RCC 7860 (cell line): ENCODE measurements around the gene SLC26A11.

Source experiments
- DNase-seq: peaks from one replicate; pipeline ENCODE4 v3.0.0-alpha.2; 2015; ENCODE audit warnings: low spot score
- FAIRE-seq: peaks from 2 replicates; lab custom pipeline; 2012; peaks lifted over from hg19 to GRCh38; lab: Jason Lieb, UNC

Gene SLC26A11

GRCh38 chr17:80220054-80220735 is at the start of gene SLC26A11, which contains the start of gene SGSH:
SLC26A11 (plus strand) TSS chr17:80220427; CDS start chr17:80221561, 1,134 bp downstream.
SGSH (minus strand) TSS chr17:80220333; CDS start chr17:80220313, 20 bp downstream.
- no peak for FAIRE-seq
- DNase-seq, result no peak

DNA sequence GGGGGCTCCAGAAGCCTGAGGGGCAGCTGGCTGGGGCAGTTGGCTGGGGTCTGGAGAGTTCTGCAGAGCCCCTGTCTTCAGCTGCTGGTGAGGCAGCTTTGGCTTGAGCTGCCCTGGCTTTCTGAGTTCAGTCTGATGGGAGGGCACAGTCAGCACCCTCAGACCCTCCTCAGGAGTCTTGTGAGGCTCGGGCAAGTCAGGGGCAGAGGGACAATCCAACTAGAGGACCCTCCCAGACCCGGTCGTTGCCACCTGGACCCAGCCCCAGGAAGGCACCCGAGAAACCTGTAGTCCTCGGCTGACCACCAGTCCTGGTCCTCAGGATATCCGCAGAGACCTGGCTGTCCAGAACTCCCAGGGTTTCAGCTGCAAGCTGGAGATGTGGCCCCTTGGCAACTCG is 48.5 kb upstream of the SLC26A11 start:
- FAIRE-seq (no peak), DNase-seq (no peak)

- no peak for DNase-seq
- no peak for FAIRE-seq
Observed at GRCh38 chr17:80173126-80173525, 47.1 kb upstream of the SLC26A11 start.

GRCh38 chr17:80173916-80174315 is 46.3 kb upstream of the SLC26A11 start:
- no peak for DNase-seq
- no peak for FAIRE-seq

- DNase-seq (no peak), FAIRE-seq (no peak)
Observed at GRCh38 chr17:80176757-80177156, 43.5 kb upstream of the SLC26A11 start.

DNA sequence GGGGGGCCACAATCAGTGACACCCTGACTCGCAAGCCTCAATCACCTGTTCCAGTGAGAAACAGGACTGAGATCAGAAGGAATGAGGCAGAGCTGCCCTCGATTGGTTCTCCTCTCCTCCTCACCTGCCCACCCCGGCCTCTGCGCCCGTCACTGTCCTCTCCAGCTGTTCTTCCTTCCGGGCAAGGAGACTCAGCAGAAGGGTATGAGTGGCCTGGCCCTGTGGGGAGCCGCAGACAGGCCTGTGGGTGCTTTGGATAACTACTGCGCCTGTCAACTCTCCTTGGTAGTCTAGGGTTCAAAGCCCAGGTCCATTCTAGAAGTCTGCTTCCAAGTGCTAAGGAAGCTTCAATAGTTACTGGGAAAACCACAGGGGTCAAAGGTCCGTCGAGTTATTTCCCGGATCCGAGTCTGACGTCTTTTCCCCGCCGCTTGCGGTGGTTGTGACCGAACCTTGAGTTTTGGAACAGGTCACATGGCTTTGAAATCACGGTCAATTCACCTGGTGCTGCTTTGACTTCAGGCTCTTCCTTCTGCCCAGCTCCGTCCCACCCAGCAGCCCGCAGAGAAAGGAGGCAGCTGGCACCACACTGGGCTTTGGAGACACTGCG is 42.1 kb upstream of the SLC26A11 start:
- DNase-seq (no peak), FAIRE-seq (no peak)

- DNase-seq (no peak), FAIRE-seq (no peak)
Observed at GRCh38 chr17:80180192-80180591, 40.0 kb upstream of the SLC26A11 start.

- no peak for FAIRE-seq
- DNase-seq, result no peak
Observed at GRCh38 chr17:80181431-80181830, 38.8 kb upstream of the SLC26A11 start.

DNA sequence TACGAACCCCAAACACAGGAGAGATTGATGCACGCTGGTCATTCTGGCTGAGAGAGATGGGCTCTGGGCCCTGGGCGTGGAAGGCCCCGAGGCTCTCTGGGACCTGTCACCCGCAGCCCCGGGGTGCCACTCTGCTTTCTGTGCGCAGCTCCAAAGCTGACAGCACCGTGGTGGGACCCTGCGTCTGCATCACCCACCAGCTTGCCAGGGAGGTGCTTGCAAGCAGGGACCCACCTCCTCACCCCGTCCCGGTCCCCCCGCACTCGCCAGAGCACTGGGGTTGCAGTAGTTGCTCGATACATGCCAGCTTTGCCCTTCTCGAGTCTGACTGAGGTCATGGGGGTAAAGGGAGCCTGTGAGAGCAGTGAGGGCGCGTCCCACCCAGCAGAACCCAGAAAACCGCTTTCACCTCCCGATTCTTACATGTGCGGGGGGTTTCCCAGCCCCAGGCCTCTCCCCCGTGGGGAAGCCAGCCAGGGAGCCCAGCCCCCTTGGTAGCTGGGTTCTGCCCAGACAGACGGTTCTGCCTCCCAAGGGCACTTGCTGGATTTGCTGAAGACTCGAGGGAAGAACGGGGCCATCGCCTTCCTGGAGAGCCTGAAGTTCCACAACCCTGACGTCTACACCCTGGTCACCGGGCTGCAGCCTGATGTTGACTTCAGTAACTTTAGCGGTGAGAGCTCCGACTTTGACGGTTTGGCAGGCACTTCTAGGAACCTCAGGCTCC is 37.9 kb upstream of the SLC26A11 start:
- FAIRE-seq (no peak), DNase-seq (no peak)

DNA sequence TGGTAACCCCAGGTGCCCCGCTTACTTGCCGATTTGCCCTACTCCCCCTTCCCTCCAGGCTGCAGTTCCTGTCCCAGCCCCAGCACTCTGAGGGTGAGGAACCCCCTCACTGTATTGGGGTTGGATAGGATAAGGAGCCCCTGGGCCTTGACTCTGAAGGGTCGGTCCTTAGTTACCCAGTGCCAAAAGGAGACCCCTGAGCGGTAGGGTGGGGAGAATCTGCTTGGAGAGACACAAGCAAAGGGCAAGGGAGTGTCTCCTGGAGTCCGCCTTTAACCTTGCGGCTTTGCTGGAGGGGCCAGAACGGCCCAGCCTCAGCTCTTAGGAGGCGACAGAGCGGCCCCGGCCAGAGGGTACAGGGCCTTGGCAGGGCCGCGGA is 37.4 kb upstream of the SLC26A11 start:
- no peak for FAIRE-seq

GRCh38 chr17:80183581-80184422 is 36.4 kb upstream of the SLC26A11 start:
- DNase-seq, result no peak
- no peak for FAIRE-seq

More for the DNA sequence above, 37.4 kb upstream of the SLC26A11 start:
- DNase-seq, result no peak

DNA sequence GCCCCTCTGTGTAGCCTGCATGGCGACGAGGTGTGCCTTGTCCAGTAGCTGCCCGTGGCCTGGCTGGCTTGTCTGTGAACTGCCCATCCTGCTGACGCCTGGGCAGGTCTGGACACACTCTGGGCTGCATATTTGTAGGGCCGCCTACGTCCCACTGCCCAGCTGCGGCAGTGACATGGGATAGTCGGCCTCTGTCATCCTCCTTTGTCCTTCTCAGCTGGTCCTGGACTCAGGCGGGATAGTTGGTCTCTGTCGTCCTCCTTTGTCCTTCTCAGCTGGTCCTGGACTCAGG is 35.9 kb upstream of the SLC26A11 start:
- DNase-seq (no peak), FAIRE-seq (no peak)

DNA sequence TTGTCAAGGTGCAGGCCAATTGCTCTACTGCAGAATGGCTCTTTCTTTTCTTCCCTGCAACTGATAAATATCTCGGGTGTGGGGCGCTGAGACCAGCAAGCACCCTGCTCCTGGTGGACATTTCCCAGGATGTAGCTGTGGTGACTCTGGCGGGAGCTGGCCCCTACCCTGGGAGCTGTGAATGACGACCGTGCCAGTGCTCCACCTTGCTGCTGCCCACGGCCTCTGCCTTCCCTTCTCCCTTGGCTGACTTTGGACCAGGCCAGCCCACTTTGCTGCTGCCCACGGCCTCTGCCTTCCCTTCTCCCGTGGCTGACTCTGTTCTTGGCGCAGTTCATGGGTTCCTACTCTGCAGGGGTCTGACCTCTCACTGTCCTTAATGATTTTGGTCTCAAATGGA is 34.3 kb upstream of the SLC26A11 start:
- DNase-seq (no peak), FAIRE-seq (no peak)

DNA sequence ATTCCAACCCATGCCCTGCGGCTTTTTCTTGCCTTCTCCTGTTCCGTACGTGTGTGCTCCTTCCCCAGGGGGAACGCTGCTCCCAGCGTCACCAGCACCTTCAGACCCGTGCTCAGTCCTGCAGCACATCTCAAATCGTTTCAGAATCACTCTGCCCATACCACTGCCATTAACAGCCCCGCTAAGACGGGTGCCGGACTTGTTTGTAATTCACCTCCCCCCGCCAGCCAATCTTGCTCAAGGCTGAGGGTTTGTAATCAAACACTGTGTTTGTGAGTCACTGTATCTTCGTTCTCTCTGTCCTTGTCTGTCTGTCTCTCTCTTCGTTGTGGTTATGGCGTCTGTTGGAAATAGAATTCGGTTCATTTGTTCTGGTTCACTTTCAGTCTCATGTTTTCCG is 33.1 kb upstream of the SLC26A11 start:
- FAIRE-seq (peak; percentile 14), DNase-seq (peak; percentile 16)

DNA sequence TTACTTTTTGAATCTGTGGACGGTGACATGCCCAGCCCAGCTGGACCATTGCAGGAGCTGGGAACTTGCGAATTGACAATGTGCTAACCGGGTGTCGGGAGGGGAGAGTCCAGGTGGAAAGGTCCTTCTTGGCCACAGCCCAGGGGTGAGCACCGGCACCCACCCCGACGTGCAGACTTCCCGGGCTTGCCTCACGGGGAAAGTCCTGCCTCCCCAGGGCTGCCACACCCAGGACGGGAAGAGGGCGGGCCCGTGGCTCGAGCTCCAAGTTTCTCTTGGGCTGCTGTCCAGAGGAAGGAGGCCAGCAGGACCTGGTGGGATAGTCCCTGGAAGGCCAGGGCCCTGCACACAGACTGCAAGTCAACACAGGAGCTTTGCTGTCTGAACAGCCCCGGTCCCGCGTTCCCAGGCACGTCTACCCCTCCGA is 32.7 kb upstream of the SLC26A11 start:
- no peak for DNase-seq

DNA sequence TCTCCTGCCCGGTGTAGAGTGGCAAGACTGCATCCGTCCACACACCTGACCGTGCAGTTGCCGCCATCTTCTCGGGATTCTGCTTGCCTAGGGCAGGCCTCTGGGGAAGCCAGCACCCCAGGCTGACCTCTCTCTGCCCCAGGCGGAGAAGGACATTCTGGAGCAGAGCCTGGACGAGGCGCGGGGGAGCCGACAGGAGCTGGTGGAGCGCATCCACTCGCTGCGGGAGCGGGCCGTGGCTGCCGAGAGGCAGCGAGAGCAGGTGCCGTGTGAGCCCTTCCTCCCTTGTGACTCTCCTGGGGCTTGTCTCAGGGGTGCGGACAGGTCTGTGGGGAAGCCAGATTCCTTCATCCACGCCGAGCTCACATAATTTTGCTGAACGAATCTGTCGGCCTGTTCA is 30.6 kb upstream of the SLC26A11 start:
- DNase-seq (no peak), FAIRE-seq (no peak)

More for the DNA sequence above, 32.7 kb upstream of the SLC26A11 start:
- no peak for FAIRE-seq

- DNase-seq (no peak), FAIRE-seq (no peak)
Observed at GRCh38 chr17:80190716-80191115, 29.5 kb upstream of the SLC26A11 start.

GRCh38 chr17:80191192-80191591 is 29.0 kb upstream of the SLC26A11 start:
- DNase-seq (no peak), FAIRE-seq (no peak)

DNA sequence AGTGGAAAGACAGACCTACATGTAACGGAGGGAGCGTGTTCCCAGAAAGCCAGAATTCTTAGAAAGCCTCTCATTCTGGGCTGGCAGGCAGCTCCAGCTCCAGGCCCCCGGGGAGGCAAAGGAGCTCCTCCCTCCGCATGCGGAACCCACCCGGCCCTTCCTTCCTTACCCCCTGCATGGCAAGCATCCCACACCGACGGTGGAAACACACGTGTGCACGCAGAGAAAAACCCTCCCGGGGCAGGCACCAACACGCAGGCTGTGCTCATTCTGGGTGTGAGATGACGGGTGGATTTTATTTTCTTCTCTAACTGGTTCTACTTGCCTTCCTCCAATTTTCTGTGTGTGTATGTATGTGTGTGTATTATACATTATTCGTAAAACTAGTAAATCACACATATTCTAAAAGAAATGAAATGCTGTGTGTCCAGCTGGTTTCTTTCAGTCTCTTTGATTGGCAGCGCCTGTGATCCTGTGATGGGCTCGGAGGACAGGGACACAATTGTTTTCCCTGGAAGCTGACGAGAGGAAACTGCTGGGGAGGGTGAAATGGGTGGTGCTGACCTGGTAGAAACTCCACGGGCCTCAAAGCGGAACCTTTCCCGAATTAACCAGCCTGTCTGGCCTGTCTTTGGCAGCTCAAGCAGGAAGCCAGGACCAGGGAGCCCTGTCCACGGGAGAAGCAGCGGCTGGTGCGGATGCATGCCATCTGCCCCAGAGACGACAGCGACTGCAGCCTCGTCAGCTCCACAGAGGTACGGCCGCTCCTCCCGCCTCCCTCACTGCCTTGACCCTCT is 28.2 kb upstream of the SLC26A11 start:
- no peak for FAIRE-seq
- DNase-seq, result no peak

- no peak for FAIRE-seq
- DNase-seq, result no peak
Observed at GRCh38 chr17:80195141-80195540, 25.1 kb upstream of the SLC26A11 start.
